ENCODE measurements around the gene CSTF3.

- no peak for TF ChIP-seq EZH2 (IDR thresholded peaks at IDR 0.05; ENCODE audit: borderline replicate concordance, low read depth, low read length, severe bottlenecking)
- TF ChIP-seq, protein P1, sequence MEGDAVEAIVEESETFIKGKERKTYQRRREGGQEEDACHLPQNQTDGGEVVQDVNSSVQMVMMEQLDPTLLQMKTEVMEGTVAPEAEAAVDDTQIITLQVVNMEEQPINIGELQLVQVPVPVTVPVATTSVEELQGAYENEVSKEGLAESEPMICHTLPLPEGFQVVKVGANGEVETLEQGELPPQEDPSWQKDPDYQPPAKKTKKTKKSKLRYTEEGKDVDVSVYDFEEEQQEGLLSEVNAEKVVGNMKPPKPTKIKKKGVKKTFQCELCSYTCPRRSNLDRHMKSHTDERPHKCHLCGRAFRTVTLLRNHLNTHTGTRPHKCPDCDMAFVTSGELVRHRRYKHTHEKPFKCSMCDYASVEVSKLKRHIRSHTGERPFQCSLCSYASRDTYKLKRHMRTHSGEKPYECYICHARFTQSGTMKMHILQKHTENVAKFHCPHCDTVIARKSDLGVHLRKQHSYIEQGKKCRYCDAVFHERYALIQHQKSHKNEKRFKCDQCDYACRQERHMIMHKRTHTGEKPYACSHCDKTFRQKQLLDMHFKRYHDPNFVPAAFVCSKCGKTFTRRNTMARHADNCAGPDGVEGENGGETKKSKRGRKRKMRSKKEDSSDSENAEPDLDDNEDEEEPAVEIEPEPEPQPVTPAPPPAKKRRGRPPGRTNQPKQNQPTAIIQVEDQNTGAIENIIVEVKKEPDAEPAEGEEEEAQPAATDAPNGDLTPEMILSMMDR (IDR thresholded peaks at IDR 0.05; ENCODE audit: borderline replicate concordance, extremely low read depth, low read length, poor library complexity, severe bottlenecking), result no peak
Observed at GRCh38 chr11:33195462-33196173, 34.3 kb upstream of the CSTF3 start.

Data from DND-41 (cell line).